K562 (cell line): ENCODE results near the gene FBXW11. TPM values are rescaled to one million over a fixed set of nuclear protein-coding genes. Genes with fewer than 3 reads are reported as not detected.

Experiments
- ATAC-seq: fragments of 200-7000 bp; cut with Tn5 transposase; 3 replicates; pipeline ENCODE4 v1.9.1; 2020; ENCODE audit warnings: moderate library complexity
- BruUV-seq: library from RNA; stranded (reverse); fragments of 400-500 nt; replicated peaks from 2 replicates; lab custom pipeline; 2021; lab: Mats Ljungman, UMichigan
- CTCF ChIA-PET: fragments of 300-600 bp; formaldehyde crosslinking; extraction: SDS; loops from one replicate; lab custom pipeline; 2021; ENCODE audit warnings: low intra/inter-chr PET ratio; lab: Yijun Ruan, JAX
- POLR2A ChIA-PET: fragments of 300-600, 350-650 bp; sonication (Branson Sonifier 250); formaldehyde crosslinking; extraction: SDS; loops from one replicate; lab custom pipeline; 2021; ENCODE audit warnings: antibody characterized with exemption, inconsistent platforms; lab: Yijun Ruan, JAX
- DNase-seq, 4 experiments: peaks; one replicate each; pipeline versions ENCODE4 v3.0.0 to v3.0.0-alpha.2; 2011 to 2018; ENCODE audit warnings: low spot score in 3 of 4, mixed read lengths in 3 of 4; ENCODE audit errors: extremely low read depth in 1 of 4
- FAIRE-seq: peaks from 2 replicates; lab custom pipeline; 2011; peaks lifted over from hg19 to GRCh38; lab: Jason Lieb, UNC
- H2AFZ ChIP-seq: 2 replicates; pipeline ENCODE4 v1.6.0; 2011; ENCODE audit warnings: low read depth, low read length, control low read depth, inconsistent platforms
- H3K27ac ChIP-seq: fragments of 200-600 bp; 3 replicates; pipeline ENCODE4 v1.8.0; 2011; ENCODE audit warnings: low read depth, mild to moderate bottlenecking, control low read depth, inconsistent platforms, low read length, moderate library complexity, mixed read lengths; ENCODE audit errors: extremely low read depth
- H3K27me3 ChIP-seq, 2 experiments: fragments of 300-600 bp in 1 of 2; 2 replicates in 1 of 2; 3 replicates in 1 of 2; pipeline versions ENCODE4 v1.6.0 to v1.8.0; 2011; ENCODE audit warnings: inconsistent platforms in 2 of 2, low read length in 2 of 2, mild to moderate bottlenecking in 1 of 2, mixed read lengths in 1 of 2, moderate library complexity in 1 of 2; ENCODE audit not compliant: control insufficient read depth in 2 of 2, insufficient read depth in 2 of 2
- H3K36me3 ChIP-seq: fragments of 300-600 bp; 3 replicates; pipeline ENCODE4 v1.8.0; 2011; ENCODE audit warnings: mild to moderate bottlenecking, low read length, inconsistent platforms; ENCODE audit not compliant: control insufficient read depth, insufficient read depth
- H3K4me1 ChIP-seq, 2 experiments: fragments of 200-600 bp in 1 of 2; replicated peaks in 1 of 2; 2 replicates in 1 of 2; 3 replicates in 1 of 2; pipeline versions ENCODE4 v1.5.1 to v1.8.0; 2011; ENCODE audit warnings: inconsistent platforms in 2 of 2, low read length in 2 of 2, mild to moderate bottlenecking in 1 of 2, mixed read lengths in 1 of 2, moderate library complexity in 1 of 2; ENCODE audit not compliant: control insufficient read depth in 2 of 2, insufficient read depth in 2 of 2
- H3K4me2 ChIP-seq: 2 replicates; pipeline ENCODE4 v1.6.1; 2011; ENCODE audit warnings: low read length, control low read depth, inconsistent platforms, mixed read lengths; ENCODE audit not compliant: insufficient read depth
- H3K4me3 ChIP-seq: fragments of 200-600 bp; sonication (generic), shearing (Covaris generic); 2 replicates; pipeline ENCODE4 v1.5.1; 2016; ENCODE audit warnings: control low read depth, inconsistent platforms
- H3K79me2 ChIP-seq: fragments of 200-600 bp; 3 replicates; pipeline ENCODE4 v1.8.0; 2011; ENCODE audit warnings: low read length, inconsistent platforms; ENCODE audit not compliant: control insufficient read depth, insufficient read depth
- H3K9ac ChIP-seq, 2 experiments: 2 replicates each; pipeline versions ENCODE4 v1.6.0 to v1.6.1; 2011; ENCODE audit warnings: low read depth in 2 of 2, low read length in 2 of 2, control low read depth in 1 of 2, inconsistent platforms in 1 of 2, mild to moderate bottlenecking in 1 of 2, mixed read lengths in 1 of 2; ENCODE audit not compliant: insufficient read depth in 1 of 2
- H3K9me1 ChIP-seq: one replicate; pipeline ENCODE4 v1.6.0; 2011; ENCODE audit warnings: inconsistent platforms, mild to moderate bottlenecking, low read length, moderate library complexity; ENCODE audit not compliant: control insufficient read depth, insufficient read depth
- H3K9me3 ChIP-seq: replicated peaks from 2 replicates; pipeline ENCODE4 v1.5.1; 2011; ENCODE audit warnings: low read depth, low read length, inconsistent platforms; ENCODE audit not compliant: control insufficient read depth, insufficient read depth
- H4K20me1 ChIP-seq: replicated peaks from 2 replicates; pipeline ENCODE4 v1.6.1; 2011; ENCODE audit warnings: low read length, inconsistent platforms, mixed read lengths; ENCODE audit not compliant: control insufficient read depth, insufficient read depth
- HDAC3 ChIP-seq: fragments of 450-650 bp; IDR thresholded peaks from 2 replicates; pipeline ENCODE4 v1.6.1; 2018; ENCODE audit warnings: borderline replicate concordance, mild to moderate bottlenecking, moderate library complexity; ENCODE audit not compliant: partially characterized antibody
- KAT8 ChIP-seq: fragments of 450-650 bp; IDR thresholded peaks from 2 replicates; pipeline ENCODE4 v1.6.1; 2016; ENCODE audit warnings: low read depth, mild to moderate bottlenecking
- RBM25 ChIP-seq: fragments of 200-400 bp; formaldehyde crosslinking; IDR thresholded peaks from 2 replicates; pipeline ENCODE4 v1.6.1; 2018; ENCODE audit warnings: low read length, low read depth, moderate library complexity; ENCODE audit not compliant: severe bottlenecking
- RFX1 ChIP-seq: fragments of 450-650 bp; IDR thresholded peaks from 2 replicates; pipeline ENCODE4 v1.6.1; 2016; ENCODE audit warnings: mild to moderate bottlenecking, moderate library complexity
- SRSF9 ChIP-seq: fragments of 200-400 bp; formaldehyde crosslinking; IDR thresholded peaks from 2 replicates; pipeline ENCODE4 v1.6.1; 2017; ENCODE audit warnings: low read depth, low read length, borderline replicate concordance
- ZFP36 ChIP-seq: fragments of 150-350 bp; IDR thresholded peaks from 2 replicates; pipeline ENCODE4 v1.6.1; 2018; ENCODE audit warnings: low read length, low read depth; ENCODE audit not compliant: partially characterized antibody
- ZNF830 ChIP-seq: fragments of 250-450 bp; sonication (Bioruptor Pico); IDR thresholded peaks from 2 replicates; pipeline ENCODE4 v1.5.0; 2021; ENCODE audit warnings: mild to moderate bottlenecking
- WGBS: fragments of 100-300 bp; shearing (Covaris generic); methylation state at CpG from one replicate; pipeline ENCODE4 v1.1.6; 2016; ENCODE audit warnings: low coverage, mixed read lengths; ENCODE audit not compliant: insufficient coverage; ENCODE audit errors: missing lambda C conversion rate; 5-methylcytosine and 5-hydroxymethylcytosine counted together
- in situ Hi-C: fragments of 300-500 bp; cut with MboI; formaldehyde crosslinking; loops from 4 replicates; pipeline ENCODE4 v1.15.0; 2018; ENCODE audit warnings: inconsistent platforms, mixed read lengths
- intact Hi-C: fragments of 100-400 bp; cut with micrococcal nuclease; formaldehyde crosslinking; loops from 2 replicates; pipeline ENCODE4 v1.14.2; 2022
- polyA plus RNA-seq, 8 experiments: library from polyadenylated mRNA; depleted of rRNA in 4 of 8; stranded (reverse) in 5 of 8; unstranded in 3 of 8; fragments of >200 nt; fragmentation: Nextera tagmentation in 2 of 8; fragmentation: Illumina TruSeq in 1 of 8; extraction: Ambion mirVana in 2 of 8; extraction: Trizol in 1 of 8; gene quantifications; 2 replicates each; pipeline versions ENCODE4 v1.2.1 to v1.2.3, GENCODE V29; 2011 to 2014; ENCODE audit warnings: inconsistent platforms in 1 of 8, missing spikeins in 1 of 8
- total RNA-seq, 7 experiments: library from RNA; depleted of rRNA in 6 of 7; stranded (reverse); fragments of >200 nt in 6 of 7; fragmentation: Illumina TruSeq in 2 of 7; extraction: Trizol in 2 of 7; gene quantifications; 2 replicates each; pipeline versions ENCODE4 v1.2.1 to v1.2.3, GENCODE V29; 2011 to 2021; ENCODE audit warnings: low replicate concordance in 1 of 7
- TF ChIP-seq, protein P1 (sequence below): sonication (generic); formaldehyde crosslinking; IDR thresholded peaks from 2 replicates; pipeline ENCODE4 v1.8.0; 2022; ENCODE audit warnings: mild to moderate bottlenecking, missing genetic modification reagents
- TF ChIP-seq, protein P2 (sequence below): fragments of 450-650 bp; IDR thresholded peaks from 2 replicates; pipeline ENCODE4 v1.6.1; 2017; ENCODE audit warnings: mild to moderate bottlenecking, moderate library complexity

Gene FBXW11
- total and polyA plus RNA-seq, 9 of the 15 experiments (the other 6 are each of a cell fraction or from before 2014, with no cell fraction given), result 3.0 to 28.6 (median 23.6) TPM

DNA sequence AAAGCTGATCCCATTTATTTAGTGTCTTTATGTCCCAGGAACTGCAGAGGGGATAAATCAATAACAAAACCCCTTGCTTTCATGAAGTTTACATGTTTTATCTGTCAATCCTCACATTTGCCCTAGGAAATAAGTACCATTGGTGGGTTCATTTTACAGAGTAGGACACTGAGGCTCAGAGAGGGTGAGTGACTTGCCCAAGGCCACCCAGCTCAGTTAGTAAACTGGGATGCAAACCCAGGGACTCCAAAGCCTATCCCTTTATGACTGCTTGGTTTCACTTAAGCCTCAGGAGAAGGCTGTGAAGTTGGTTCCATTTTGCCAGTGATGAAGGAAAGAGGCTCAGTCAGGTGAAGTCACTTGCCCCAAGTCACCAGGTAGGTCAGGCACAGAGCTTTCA is 168.9 kb downstream of the FBXW11 start:
- TF ChIP-seq RBM25 (peak; percentile 50), ZFP36 (peak; percentile 63), ZNF830 (CRISPR knock-in tag) (no peak)
- in situ Hi-C loops (no loop called here), intact Hi-C loops (no loop called here)
- no peak overlapping the region for H3K9ac ChIP-seq
- no peak overlapping the region for H3K27ac ChIP-seq
- H4K20me1 ChIP-seq, result no peaks in the 10 kb centered on the region
- H3K4me1 ChIP-seq, result peaks cover 14 to 16% of the 10 kb centered on the region in 2 experiments; a peak in 4 of 5 replicates
- no peak overlapping the region for H2AFZ ChIP-seq
- H3K4me2 ChIP-seq, result no peak overlapping the region
- no peaks in the 10 kb centered on the region for H3K36me3 ChIP-seq
- no peaks in the 10 kb centered on the region for H3K9me3 ChIP-seq
- POLR2A ChIA-PET, result interaction anchor here (1.1 to 1.4 kb wide), 2 partner anchors 14 to 55 kb away, joined by 3 to 6 read pairs; no protein-coding TSS in a partner anchor
- H3K9me1 ChIP-seq, result no peaks in the 10 kb centered on the region
- BruUV-seq, result no TSS peak
- H3K4me3 ChIP-seq, result no peak overlapping the region
- ATAC-seq, result no peak
- FAIRE-seq, result no peak
- H3K79me2 ChIP-seq, result no peaks in the 10 kb centered on the region
- peaks cover 7 to 18% of the 10 kb centered on the region in 2 experiments; a peak in 4 of 5 replicates for H3K27me3 ChIP-seq
- CTCF ChIA-PET, result no interaction called here
- DNase-seq, result no peak

DNA sequence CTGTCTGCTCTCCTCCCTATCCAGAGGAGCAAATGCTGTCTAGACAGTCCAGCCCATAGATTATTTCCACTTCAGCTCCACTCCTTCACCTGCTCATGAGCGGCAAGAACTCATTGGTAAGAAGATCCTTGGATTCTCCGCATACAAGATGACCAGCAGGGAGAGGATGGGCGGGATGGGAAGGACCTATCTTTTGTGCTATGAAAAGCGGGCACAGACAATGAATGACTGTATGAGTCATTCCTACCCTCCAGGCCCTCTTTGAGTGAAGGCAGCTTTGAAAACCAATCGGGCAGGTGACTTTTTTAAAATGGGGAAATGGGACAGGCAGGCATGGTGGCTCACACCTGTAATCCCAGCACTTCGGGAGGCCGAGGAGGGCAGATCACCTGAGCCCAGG is 171.4 kb downstream of the FBXW11 start:
- ATAC-seq (no peak), FAIRE-seq (no peak), DNase-seq (no peak)
- no peak overlapping the region for H2AFZ ChIP-seq
- no peaks in the 10 kb centered on the region for H4K20me1 ChIP-seq
- 4% methylated on average over 7 of the region's 7 CpGs for WGBS
- no peak overlapping the region for H3K4me2 ChIP-seq
- H3K9me1 ChIP-seq, result no peaks in the 10 kb centered on the region
- peaks cover 7 to 18% of the 10 kb centered on the region in 2 experiments; a peak in 4 of 5 replicates for H3K27me3 ChIP-seq
- no peaks in the 10 kb centered on the region for H3K9me3 ChIP-seq
- intact Hi-C loops (no loop called here), in situ Hi-C loops (no loop called here)
- no TSS peak for BruUV-seq
- POLR2A ChIA-PET, result interaction anchor here (0.6 kb wide), 1 partner anchor 9 kb away, joined by 3 read pairs; no protein-coding TSS in a partner anchor
- CTCF ChIA-PET, result interaction anchor here (0.6 kb wide), 1 partner anchor 479 kb away, joined by 4 read pairs; no protein-coding TSS in a partner anchor
- peaks cover 0 to 4% of the 10 kb centered on the region in 2 experiments; a peak in 2 of 5 replicates for H3K4me1 ChIP-seq
- H3K27ac ChIP-seq, result no peak overlapping the region
- no peaks in the 10 kb centered on the region for H3K79me2 ChIP-seq
- H3K36me3 ChIP-seq, result no peaks in the 10 kb centered on the region
- no peak overlapping the region for H3K4me3 ChIP-seq
- no peak overlapping the region for H3K9ac ChIP-seq
- TF ChIP-seq KAT8 (no peak), RFX1 (no peak), SRSF9 (no peak), HDAC3 (no peak)
- TF ChIP-seq, protein P1, sequence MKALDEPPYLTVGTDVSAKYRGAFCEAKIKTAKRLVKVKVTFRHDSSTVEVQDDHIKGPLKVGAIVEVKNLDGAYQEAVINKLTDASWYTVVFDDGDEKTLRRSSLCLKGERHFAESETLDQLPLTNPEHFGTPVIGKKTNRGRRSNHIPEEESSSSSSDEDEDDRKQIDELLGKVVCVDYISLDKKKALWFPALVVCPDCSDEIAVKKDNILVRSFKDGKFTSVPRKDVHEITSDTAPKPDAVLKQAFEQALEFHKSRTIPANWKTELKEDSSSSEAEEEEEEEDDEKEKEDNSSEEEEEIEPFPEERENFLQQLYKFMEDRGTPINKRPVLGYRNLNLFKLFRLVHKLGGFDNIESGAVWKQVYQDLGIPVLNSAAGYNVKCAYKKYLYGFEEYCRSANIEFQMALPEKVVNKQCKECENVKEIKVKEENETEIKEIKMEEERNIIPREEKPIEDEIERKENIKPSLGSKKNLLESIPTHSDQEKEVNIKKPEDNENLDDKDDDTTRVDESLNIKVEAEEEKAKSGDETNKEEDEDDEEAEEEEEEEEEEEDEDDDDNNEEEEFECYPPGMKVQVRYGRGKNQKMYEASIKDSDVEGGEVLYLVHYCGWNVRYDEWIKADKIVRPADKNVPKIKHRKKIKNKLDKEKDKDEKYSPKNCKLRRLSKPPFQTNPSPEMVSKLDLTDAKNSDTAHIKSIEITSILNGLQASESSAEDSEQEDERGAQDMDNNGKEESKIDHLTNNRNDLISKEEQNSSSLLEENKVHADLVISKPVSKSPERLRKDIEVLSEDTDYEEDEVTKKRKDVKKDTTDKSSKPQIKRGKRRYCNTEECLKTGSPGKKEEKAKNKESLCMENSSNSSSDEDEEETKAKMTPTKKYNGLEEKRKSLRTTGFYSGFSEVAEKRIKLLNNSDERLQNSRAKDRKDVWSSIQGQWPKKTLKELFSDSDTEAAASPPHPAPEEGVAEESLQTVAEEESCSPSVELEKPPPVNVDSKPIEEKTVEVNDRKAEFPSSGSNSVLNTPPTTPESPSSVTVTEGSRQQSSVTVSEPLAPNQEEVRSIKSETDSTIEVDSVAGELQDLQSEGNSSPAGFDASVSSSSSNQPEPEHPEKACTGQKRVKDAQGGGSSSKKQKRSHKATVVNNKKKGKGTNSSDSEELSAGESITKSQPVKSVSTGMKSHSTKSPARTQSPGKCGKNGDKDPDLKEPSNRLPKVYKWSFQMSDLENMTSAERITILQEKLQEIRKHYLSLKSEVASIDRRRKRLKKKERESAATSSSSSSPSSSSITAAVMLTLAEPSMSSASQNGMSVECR (CRISPR knock-in tag), result no peak
- TF ChIP-seq, protein P2, sequence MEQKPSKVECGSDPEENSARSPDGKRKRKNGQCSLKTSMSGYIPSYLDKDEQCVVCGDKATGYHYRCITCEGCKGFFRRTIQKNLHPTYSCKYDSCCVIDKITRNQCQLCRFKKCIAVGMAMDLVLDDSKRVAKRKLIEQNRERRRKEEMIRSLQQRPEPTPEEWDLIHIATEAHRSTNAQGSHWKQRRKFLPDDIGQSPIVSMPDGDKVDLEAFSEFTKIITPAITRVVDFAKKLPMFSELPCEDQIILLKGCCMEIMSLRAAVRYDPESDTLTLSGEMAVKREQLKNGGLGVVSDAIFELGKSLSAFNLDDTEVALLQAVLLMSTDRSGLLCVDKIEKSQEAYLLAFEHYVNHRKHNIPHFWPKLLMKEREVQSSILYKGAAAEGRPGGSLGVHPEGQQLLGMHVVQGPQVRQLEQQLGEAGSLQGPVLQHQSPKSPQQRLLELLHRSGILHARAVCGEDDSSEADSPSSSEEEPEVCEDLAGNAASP, result no peak
